Measurements from ENCODE around the gene GNAZ.

The GNAZ gene

GRCh38 chr22:23119494-23120414 is 49.4 kb downstream of the GNAZ start:
- no peak for DNase-seq (ENCODE audit: low read depth)

GRCh38 chr22:23120415-23120899 is 50.1 kb downstream of the GNAZ start:
- DNase-seq (ENCODE audit: low read depth) = no peak

GRCh38 chr22:23121000-23121421 is 50.7 kb downstream of the GNAZ start:
- no peak for DNase-seq (ENCODE audit: low read depth)

- no peak for DNase-seq (ENCODE audit: low read depth)
Measured at GRCh38 chr22:23121424-23121823, 51.1 kb downstream of the GNAZ start.

GRCh38 chr22:23122216-23122957 is 52.1 kb downstream of the GNAZ start:
- no peak for DNase-seq (ENCODE audit: low read depth)

GRCh38 chr22:23122992-23123803 is 52.9 kb downstream of the GNAZ start:
- DNase-seq (ENCODE audit: low read depth) = no peak

GRCh38 chr22:23123804-23124254 is 53.5 kb downstream of the GNAZ start:
- no peak for DNase-seq (ENCODE audit: low read depth)

- no peak for DNase-seq (ENCODE audit: low read depth)
Measured at GRCh38 chr22:23124611-23125511, 54.5 kb downstream of the GNAZ start.

GRCh38 chr22:23125512-23126103 is 55.3 kb downstream of the GNAZ start:
- no peak for DNase-seq (ENCODE audit: low read depth)

- DNase-seq (ENCODE audit: low read depth) = no peak
Measured at GRCh38 chr22:23126165-23127054, 56.1 kb downstream of the GNAZ start.

- DNase-seq (ENCODE audit: low read depth) = no peak
Measured at GRCh38 chr22:23127055-23127756, 56.9 kb downstream of the GNAZ start.

GRCh38 chr22:23127788-23128187 is 57.5 kb downstream of the GNAZ start:
- no peak for DNase-seq (ENCODE audit: low read depth)

GRCh38 chr22:23128269-23129108 is 58.2 kb downstream of the GNAZ start:
- peak; percentile 51 for DNase-seq (ENCODE audit: low read depth)

GRCh38 chr22:23129149-23129548 is 58.8 kb downstream of the GNAZ start:
- no peak for DNase-seq (ENCODE audit: low read depth)

- DNase-seq (ENCODE audit: low read depth) = no peak
Measured at GRCh38 chr22:23130697-23131096, 60.4 kb downstream of the GNAZ start.

- DNase-seq (ENCODE audit: low read depth) = no peak
Measured at GRCh38 chr22:23131931-23132330, 61.6 kb downstream of the GNAZ start.

GRCh38 chr22:23132376-23133091 is 62.2 kb downstream of the GNAZ start:
- DNase-seq (ENCODE audit: low read depth) = no peak
